ENCODE data around the gene NDUFB11. TPM values are rescaled to one million over a fixed set of nuclear protein-coding genes. Genes with fewer than 3 reads are reported as not detected.
"Not testable (repeated sequence)": the region's sequence is repeated elsewhere in the genome, so short reads cannot be mapped to it uniquely, and the experiment has no call there.

Gene NDUFB11
- total RNA-seq, 2 donors from 2014 or later: 24.0 to 35.3 TPM

DNA sequence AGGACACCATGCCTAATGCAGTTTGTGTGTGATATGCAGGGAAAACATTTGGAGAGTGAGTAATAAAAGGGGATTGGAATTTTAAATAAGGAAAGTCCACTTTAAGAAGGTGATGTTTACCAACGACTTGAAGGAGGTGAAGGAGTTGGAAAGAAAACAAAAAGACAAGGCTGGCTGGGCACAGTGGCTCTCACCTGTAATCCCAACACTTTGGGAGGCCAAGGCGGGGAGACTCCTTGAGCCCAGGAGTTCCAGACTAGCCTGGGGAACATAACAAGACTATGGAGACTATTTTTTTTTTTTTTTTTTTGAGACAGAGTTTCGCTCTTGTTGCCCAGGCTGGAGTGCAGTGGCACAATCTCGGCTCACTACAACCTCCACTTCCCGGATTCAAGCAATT lies 11.0 kb downstream of the NDUFB11 start:
- DNase-seq (ENCODE audit: low spot score) (no peak), ATAC-seq (ENCODE audit: insufficient number of reproducible peaks, low FRiP score, low read depth) (no peak)
- H3K4me3 ChIP-seq: no peak overlapping the region
- H3K27ac ChIP-seq: no peak overlapping the region
- no peaks in the 10 kb centered on the region for H3K9me3 ChIP-seq
- no peaks in the 10 kb centered on the region for H3K27me3 ChIP-seq (replicated peaks; ENCODE audit: insufficient read depth)
- TF ChIP-seq, protein P1, sequence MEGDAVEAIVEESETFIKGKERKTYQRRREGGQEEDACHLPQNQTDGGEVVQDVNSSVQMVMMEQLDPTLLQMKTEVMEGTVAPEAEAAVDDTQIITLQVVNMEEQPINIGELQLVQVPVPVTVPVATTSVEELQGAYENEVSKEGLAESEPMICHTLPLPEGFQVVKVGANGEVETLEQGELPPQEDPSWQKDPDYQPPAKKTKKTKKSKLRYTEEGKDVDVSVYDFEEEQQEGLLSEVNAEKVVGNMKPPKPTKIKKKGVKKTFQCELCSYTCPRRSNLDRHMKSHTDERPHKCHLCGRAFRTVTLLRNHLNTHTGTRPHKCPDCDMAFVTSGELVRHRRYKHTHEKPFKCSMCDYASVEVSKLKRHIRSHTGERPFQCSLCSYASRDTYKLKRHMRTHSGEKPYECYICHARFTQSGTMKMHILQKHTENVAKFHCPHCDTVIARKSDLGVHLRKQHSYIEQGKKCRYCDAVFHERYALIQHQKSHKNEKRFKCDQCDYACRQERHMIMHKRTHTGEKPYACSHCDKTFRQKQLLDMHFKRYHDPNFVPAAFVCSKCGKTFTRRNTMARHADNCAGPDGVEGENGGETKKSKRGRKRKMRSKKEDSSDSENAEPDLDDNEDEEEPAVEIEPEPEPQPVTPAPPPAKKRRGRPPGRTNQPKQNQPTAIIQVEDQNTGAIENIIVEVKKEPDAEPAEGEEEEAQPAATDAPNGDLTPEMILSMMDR (IDR thresholded peaks at IDR 0.05): no peak
- no peaks in the 10 kb centered on the region for H3K4me1 ChIP-seq (ENCODE audit: control insufficient read depth in 1 of 2, low read depth in 2 of 2)
- H3K36me3 ChIP-seq: no peaks in the 10 kb centered on the region

DNA sequence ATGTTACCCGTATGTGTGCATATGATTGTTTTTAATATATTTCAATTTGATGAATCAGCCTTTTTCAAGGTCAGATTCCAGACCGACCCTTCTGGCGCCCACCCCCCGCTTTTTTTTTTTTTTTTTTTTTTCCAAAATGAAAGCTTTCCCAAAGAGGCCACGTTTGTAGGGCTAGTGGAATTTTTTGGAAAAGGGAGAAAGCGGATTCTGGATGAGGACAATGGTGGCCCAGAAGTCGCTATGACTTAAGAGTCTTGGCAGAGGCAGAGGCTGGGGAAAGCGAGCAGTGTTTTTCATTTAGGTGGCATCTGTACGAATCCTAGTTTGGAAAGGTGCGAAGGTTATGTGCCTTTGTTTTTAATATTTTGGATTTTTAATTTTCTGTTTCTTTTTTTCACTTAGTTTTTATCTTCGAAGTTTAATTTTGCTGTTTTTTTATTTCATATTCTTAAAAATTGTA lies 14.6 kb downstream of the NDUFB11 start:
- H3K4me1 ChIP-seq (ENCODE audit: control insufficient read depth in 1 of 2, low read depth in 2 of 2): no peaks in the 10 kb centered on the region
- no peaks in the 10 kb centered on the region for H3K9me3 ChIP-seq
- no peaks in the 10 kb centered on the region for H3K36me3 ChIP-seq
- TF ChIP-seq, protein P1 (IDR thresholded peaks at IDR 0.05): no peak
- no peaks in the 10 kb centered on the region for H3K27me3 ChIP-seq (replicated peaks; ENCODE audit: insufficient read depth)
- no peak for DNase-seq (ENCODE audit: low spot score)
- H3K27ac ChIP-seq: peak overlapping the region in 1 of 2 donors; percentile 81
- H3K4me3 ChIP-seq: peak overlapping the region; percentile 84
- no peak for ATAC-seq (ENCODE audit: insufficient number of reproducible peaks, low FRiP score, low read depth)

DNA sequence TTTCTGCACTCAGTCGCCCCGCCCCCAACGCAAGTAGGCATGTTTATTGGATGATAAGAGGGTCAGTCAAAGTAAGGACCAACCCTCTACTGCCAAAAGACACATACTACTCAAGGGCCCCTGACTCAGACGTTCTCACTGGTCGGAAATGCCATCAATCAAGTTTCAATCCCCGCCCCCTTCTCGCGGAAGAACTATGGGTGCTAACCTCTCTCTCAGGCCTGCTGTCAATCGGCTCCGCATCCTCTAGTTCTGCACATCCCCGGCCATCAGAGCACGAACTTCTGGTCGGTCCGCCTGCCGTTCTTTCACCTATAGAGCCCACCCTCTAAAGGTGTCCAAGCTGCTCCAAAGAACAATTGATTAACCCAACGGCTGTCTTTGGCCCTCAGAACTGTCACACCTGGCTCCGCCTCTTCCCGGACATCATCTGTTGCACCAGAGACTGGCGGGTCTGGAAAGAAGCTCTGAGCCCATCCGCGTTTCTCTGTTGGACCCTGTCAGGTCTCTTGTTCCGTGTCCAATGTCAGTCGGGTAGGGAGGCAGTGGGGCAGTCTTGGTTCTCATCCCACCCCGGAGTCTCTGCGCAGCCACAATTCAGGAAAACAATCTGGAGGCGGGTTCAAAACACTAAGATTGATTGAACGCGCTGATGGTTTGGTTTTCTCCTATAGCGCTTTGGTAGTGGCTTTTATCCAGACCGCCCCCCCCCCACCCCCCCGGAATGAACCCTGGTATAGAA lies 15.2 kb downstream of the NDUFB11 start:
- no peaks in the 10 kb centered on the region for H3K27me3 ChIP-seq (replicated peaks; ENCODE audit: insufficient read depth)

DNA sequence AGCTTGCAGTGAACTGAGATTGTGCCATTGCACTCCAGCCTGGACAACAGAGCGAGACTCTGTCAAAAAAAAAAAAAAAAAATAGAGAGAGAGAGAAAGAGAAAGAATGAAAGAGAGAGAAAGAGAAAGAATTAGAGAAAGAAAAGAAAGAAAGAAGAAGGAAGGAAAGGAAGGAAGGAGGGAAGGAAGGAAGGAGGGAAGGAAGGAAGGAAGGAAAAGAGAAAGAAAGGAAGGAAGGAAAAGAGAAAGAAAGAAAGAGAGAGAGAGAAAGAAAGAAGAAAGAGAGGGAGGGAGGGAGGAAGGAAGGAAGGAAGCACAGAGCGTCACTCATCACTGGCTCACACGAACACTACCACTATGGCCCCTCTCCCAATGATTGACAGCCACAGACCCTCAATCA lies 20.0 kb downstream of the NDUFB11 start:
- H3K27me3 ChIP-seq (replicated peaks; ENCODE audit: insufficient read depth); H3K9me3 ChIP-seq; DNase-seq (ENCODE audit: low spot score); H3K36me3 ChIP-seq; H3K4me3 ChIP-seq; ATAC-seq (ENCODE audit: insufficient number of reproducible peaks, low FRiP score, low read depth); H3K27ac ChIP-seq; H3K4me1 ChIP-seq (ENCODE audit: control insufficient read depth in 1 of 2, low read depth in 2 of 2): not testable (repeated sequence)

More for the DNA sequence above, 15.2 kb downstream of the NDUFB11 start:
- TF ChIP-seq, protein P1 (IDR thresholded peaks at IDR 0.05): no peak
- no peaks in the 10 kb centered on the region for H3K36me3 ChIP-seq
- peak overlapping the region; percentile 63 to 81 for H3K27ac ChIP-seq
- peak overlapping the region; percentile 84 for H3K4me3 ChIP-seq
- no peaks in the 10 kb centered on the region for H3K4me1 ChIP-seq (ENCODE audit: control insufficient read depth in 1 of 2, low read depth in 2 of 2)
- DNase-seq (ENCODE audit: low spot score) (peak; percentile 87), ATAC-seq (ENCODE audit: insufficient number of reproducible peaks, low FRiP score, low read depth) (peak; percentile 98)
- no peaks in the 10 kb centered on the region for H3K9me3 ChIP-seq

DNA sequence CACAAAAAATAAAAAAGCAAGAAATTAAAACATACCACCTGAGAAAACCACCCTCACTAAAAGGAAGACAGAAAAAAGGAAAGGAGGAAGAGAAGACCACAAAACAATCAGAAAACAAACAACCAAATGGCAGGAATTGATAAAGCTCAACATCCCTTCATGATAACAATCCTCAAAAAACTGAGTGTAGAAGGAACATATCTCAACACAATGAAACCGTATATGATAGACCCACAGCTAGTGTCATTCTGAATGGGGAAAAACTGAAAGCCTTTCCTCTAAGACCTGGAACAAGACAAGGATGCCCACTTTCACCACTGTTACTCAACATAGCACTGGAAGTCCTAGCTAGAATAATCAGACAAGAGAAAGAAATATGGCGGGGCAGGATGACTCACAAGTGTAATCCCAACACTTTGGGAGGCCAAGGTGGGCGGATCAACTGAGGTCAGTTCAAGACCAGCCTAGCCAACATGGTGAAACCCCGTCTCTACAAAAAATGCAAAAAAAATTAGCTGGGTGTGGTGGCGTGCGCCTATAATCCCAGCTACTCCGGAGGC lies 27.9 kb downstream of the NDUFB11 start:
- H3K27ac ChIP-seq; DNase-seq (ENCODE audit: low spot score); H3K4me3 ChIP-seq; H3K9me3 ChIP-seq; H3K36me3 ChIP-seq; H3K4me1 ChIP-seq (ENCODE audit: control insufficient read depth in 1 of 2, low read depth in 2 of 2); ATAC-seq (ENCODE audit: insufficient number of reproducible peaks, low FRiP score, low read depth); H3K27me3 ChIP-seq (replicated peaks; ENCODE audit: insufficient read depth): not testable (repeated sequence)

DNA sequence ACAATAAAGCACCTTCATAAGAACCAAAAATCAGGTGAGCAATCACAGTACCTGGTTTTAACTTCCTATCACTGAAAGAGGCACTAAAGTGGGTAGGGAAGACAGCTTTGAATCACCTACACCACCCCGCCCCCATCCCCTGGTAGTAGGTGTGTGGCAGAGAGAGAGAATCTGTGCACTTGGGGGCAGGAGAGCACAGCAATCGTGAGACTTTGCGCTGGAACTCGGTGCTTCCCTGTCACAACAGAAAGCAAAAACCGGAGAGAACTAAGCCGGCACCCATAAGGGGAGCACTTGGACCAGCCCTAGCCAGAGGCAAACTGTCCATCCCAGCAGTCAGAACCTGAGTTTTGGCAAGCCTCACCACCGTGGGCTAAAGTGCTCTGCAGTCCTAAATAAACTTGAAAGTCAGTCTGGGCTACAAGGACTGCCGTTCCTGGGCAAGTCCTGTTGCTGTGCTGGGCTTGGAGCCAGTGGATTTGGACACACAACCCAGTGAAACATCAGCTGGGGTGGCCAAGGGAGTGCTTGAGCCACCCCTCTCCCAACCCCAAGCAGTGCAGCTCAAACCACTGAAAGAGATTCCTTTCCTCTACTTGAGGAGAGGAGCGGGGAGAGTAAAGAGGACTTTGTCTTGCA lies 32.1 kb downstream of the NDUFB11 start:
- Histone ChIP-seq H3K27ac (no peak overlapping the region), H3K9me3 (no peaks in the 10 kb centered on the region), H3K4me3 (peak overlapping the region; percentile 38), H3K36me3 (no peaks in the 10 kb centered on the region), H3K27me3 (replicated peaks; ENCODE audit: insufficient read depth) (no peaks in the 10 kb centered on the region), H3K4me1 (ENCODE audit: control insufficient read depth in 1 of 2, low read depth in 2 of 2) (no peaks in the 10 kb centered on the region)
- DNase-seq (ENCODE audit: low spot score): no peak
- TF ChIP-seq, protein P1 (IDR thresholded peaks at IDR 0.05): no peak
- no peak for ATAC-seq (ENCODE audit: insufficient number of reproducible peaks, low FRiP score, low read depth)

DNA sequence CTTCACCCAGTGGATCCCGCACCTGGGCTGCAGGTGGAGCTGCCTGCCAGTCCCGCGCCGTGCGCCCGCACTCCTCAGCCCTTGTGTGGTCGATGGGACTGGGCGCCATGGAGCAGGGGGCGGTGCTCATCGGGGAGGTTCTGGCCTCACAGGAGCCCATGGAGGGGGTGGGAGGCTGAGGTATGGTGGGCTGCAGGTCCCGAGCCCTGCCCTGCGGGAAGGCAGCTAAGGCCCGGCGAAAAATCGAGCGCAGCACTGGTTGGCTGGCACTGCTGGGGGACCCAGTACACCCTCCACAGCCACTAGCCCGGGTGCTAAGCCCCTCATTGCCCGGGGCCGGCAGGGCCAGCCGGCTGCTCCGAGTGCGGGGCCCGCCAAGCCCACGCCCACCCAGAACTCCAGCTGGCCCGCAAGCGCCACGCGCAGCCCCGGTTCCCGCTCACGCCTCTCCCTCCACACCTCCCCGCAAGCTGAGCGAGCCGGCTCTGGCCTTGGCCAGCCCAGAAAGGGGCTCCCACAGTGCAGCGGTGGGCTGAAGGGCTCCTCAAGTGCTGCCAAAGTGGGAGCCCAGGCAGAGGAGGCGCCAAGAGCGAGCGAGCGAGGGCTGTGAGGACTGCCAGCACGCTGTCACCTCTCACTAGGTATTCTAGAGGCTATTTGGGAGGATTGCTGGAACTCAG lies 33.4 kb downstream of the NDUFB11 start:
- not testable (repeated sequence) for H3K9me3 ChIP-seq; H3K4me1 ChIP-seq (ENCODE audit: control insufficient read depth in 1 of 2, low read depth in 2 of 2); DNase-seq (ENCODE audit: low spot score); H3K4me3 ChIP-seq; ATAC-seq (ENCODE audit: insufficient number of reproducible peaks, low FRiP score, low read depth); H3K27me3 ChIP-seq (replicated peaks; ENCODE audit: insufficient read depth); H3K36me3 ChIP-seq; H3K27ac ChIP-seq
